Mucosa of descending colon (tissue), 3 donors: ENCODE data around the gene ISY1. TPM values are rescaled to one million over a fixed set of nuclear protein-coding genes. Genes with fewer than 3 reads are reported as not detected.
"Not testable (repeated sequence)": the region's sequence is repeated elsewhere in the genome, so short reads cannot be mapped to it uniquely, and the experiment has no call there.

Source experiments
- ATAC-seq: fragments of 200-7000 bp; cut with Tn5 transposase; one replicate; pipeline ENCODE4 v1.9.1; 2020; ENCODE audit warnings: mild to moderate bottlenecking, moderate library complexity
- DNase-seq, 3 donors: peaks; one replicate each; pipeline ENCODE4 v3.0.0-alpha.2; 2020
- H3K36me3 ChIP-seq: fragments of 200-600 bp; one replicate; pipeline ENCODE4 v1.8.0; 2021; ENCODE audit warnings: low read depth, mild to moderate bottlenecking
- H3K4me1 ChIP-seq: fragments of 200-600 bp; one replicate; pipeline ENCODE4 v1.8.0; 2021; ENCODE audit warnings: low read depth, mild to moderate bottlenecking
- H3K4me3 ChIP-seq: fragments of 200-600 bp; one replicate; pipeline ENCODE4 v1.8.0; 2021; ENCODE audit warnings: mild to moderate bottlenecking
- H3K9me3 ChIP-seq: fragments of 200-600 bp; one replicate; pipeline ENCODE4 v1.8.0; 2021; ENCODE audit warnings: mild to moderate bottlenecking
- intact Hi-C, 2 donors: fragments of 100-400 bp; cut with DNase I in 1 of 2; cut with micrococcal nuclease in 1 of 2; formaldehyde crosslinking; loops; one replicate each; pipeline versions ENCODE4 v1.11.0 to v1.11.1; 2022; cut with DNase I, micrococcal nuclease
- total RNA-seq, 3 donors: library from RNA; stranded (reverse); fragmentation: NEBNext Ultra II Directional in 2 of 3; extraction: Animal tissue kit (Norgen Biotek cat#: 25700) in 2 of 3; gene quantifications; one replicate each; pipeline versions ENCODE4 v1.2.1 to v1.2.4, GENCODE V29; 2021 to 2023
- TF ChIP-seq, protein P1 (sequence below): fragments of 200-600 bp; IDR thresholded peaks from one replicate; pipeline ENCODE4 v1.8.0; 2022; ENCODE audit warnings: antibody characterized with exemption, mild to moderate bottlenecking
- donor health status: DM: no; HTN: no; CAD: no; lungs with moderate emphysema.
- donor health status: DM: no; HTN: no; CAD: no.
- donor health status: DM: no; HTN: yes; CAD: no.

Gene ISY1
- total RNA-seq, 3 donors from 2014 or later, result 24.2 to 37.5 (median 28.9) TPM

DNA sequence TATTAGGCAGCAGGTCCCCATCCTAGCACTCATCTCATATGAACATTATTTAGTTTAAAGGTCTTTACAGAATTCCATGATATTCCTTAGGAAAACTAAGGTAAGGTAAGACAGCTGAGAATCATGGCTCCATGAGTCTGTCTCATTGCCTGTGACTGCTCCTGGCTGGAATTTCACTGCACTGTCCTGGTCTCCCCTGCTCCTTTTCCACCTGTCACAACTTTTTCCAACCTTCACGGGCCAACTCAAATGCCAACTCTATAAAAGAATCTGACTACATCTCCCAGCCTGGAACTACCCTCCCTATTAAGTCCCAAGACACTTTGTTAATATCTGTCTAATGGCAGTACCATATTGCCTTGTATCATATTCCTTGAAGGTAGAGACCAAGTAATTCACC, 15.2 kb upstream of the ISY1 start:
- DNase-seq, result no peak
- H3K4me3 ChIP-seq, result no peak overlapping the region
- peaks cover 4% of the 10 kb centered on the region for H3K36me3 ChIP-seq
- intact Hi-C loops, result no loop called here
- peaks cover 50% of the 10 kb centered on the region for H3K4me1 ChIP-seq
- TF ChIP-seq, protein P1, sequence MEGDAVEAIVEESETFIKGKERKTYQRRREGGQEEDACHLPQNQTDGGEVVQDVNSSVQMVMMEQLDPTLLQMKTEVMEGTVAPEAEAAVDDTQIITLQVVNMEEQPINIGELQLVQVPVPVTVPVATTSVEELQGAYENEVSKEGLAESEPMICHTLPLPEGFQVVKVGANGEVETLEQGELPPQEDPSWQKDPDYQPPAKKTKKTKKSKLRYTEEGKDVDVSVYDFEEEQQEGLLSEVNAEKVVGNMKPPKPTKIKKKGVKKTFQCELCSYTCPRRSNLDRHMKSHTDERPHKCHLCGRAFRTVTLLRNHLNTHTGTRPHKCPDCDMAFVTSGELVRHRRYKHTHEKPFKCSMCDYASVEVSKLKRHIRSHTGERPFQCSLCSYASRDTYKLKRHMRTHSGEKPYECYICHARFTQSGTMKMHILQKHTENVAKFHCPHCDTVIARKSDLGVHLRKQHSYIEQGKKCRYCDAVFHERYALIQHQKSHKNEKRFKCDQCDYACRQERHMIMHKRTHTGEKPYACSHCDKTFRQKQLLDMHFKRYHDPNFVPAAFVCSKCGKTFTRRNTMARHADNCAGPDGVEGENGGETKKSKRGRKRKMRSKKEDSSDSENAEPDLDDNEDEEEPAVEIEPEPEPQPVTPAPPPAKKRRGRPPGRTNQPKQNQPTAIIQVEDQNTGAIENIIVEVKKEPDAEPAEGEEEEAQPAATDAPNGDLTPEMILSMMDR, result no peak
- H3K9me3 ChIP-seq, result no peaks in the 10 kb centered on the region
- no peak for ATAC-seq

DNA sequence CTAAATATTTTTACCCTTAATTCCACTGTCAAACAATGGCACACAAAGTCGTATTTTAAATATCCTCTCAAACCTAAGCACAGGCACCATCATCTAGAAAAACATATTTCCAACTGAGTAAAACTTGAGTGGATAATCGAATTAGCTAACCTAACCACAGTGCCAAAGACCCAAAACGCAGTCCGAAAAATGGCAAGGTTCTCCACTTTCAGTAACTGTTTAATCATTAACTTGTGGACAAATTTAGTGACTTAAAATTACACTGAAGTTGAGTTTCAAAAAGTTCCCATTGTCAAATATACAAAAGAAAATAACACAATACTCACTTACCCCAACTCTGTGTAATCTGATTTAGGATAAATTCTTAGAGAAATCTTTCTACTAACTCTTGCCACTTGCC, 12.9 kb upstream of the ISY1 start:
- H3K9me3 ChIP-seq, result no peaks in the 10 kb centered on the region
- ATAC-seq, result no peak
- peaks cover 12% of the 10 kb centered on the region for H3K36me3 ChIP-seq
- intact Hi-C loops, result no loop called here
- no peak for DNase-seq
- TF ChIP-seq, protein P1, result no peak
- H3K4me1 ChIP-seq, result peaks cover 28% of the 10 kb centered on the region
- H3K4me3 ChIP-seq, result no peak overlapping the region

DNA sequence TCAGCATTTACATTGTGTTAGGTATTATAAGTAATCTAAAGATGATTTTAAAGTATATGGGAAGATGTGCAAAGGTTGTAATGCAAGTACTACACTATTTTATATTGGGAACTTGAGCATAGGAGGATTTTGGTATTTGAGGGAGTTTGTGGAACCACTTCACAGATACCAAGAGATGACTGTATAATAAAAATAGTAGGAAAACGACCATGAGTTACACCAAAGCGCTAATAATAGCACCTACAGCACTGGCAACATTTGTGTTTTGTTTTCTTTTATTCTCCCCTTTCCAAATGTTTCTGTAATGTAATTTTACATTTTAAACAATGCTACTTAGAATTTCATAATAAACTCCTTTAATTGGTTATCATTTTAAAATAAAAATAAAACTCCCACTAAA, 12.3 kb upstream of the ISY1 start:
- DNase-seq, result no peak
- ATAC-seq, result no peak
- Histone ChIP-seq H3K36me3 (peaks cover 12% of the 10 kb centered on the region), H3K4me1 (peaks cover 23% of the 10 kb centered on the region), H3K4me3 (no peak overlapping the region), H3K9me3 (no peaks in the 10 kb centered on the region)
- intact Hi-C loops, result no loop called here
- TF ChIP-seq, protein P1, result no peak

GRCh38 chr3:129166579-129167332, 5.9 kb upstream of the ISY1 start:
- Histone ChIP-seq H3K4me1 (peaks cover 5% of the 10 kb centered on the region), H3K4me3 (no peak overlapping the region), H3K9me3 (no peaks in the 10 kb centered on the region), H3K36me3 (peaks cover 17% of the 10 kb centered on the region)
- intact Hi-C loops, result no loop called here
- ATAC-seq, result no peak
- TF ChIP-seq, protein P1, result no peak
- no peak for DNase-seq

DNA sequence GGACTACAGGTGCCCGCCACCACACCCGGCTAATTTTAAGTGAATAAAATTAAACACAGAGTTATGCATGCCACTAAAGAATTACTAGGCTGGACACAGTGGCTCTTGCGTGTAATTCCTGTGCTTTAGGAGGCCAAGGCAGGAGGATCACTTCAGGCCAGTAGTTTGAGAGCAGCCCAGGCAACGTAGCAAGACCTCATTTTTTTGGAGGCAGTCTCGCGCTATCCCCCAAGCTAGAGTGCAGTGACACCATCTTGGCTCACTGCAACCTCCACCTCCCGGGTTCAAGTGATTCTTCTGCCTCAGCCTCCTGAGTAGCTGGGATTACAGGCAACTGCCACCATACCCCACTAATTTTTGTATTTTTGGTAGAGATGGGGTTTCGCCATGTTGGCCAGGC, 4.7 kb upstream of the ISY1 start:
- intact Hi-C loops, DNase-seq, H3K4me3 ChIP-seq, H3K9me3 ChIP-seq, ATAC-seq, H3K4me1 ChIP-seq: not testable (repeated sequence)
- H3K36me3 ChIP-seq, result peaks cover 11% of the 10 kb centered on the region

DNA sequence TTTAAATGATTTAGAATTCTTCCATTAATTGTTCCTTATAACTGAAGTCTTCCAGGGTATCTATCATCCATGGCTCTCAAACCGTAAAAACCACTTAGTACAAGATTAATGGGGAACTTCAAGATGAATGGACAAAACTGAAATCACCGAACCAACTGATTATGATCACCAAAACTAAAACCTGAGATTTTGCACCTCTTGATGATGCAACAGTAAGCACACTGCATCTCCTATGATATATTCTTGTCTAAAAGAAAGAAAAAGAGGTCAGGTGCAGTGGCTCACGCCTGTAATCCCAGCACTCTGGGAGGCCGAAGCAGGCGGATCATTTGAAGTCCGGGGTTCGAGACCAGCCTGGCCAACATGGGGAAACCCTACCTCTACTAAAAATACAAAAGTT, 3.6 kb upstream of the ISY1 start:
- no peak overlapping the region for H3K4me3 ChIP-seq
- intact Hi-C loops, result no loop called here
- H3K4me1 ChIP-seq, result peaks cover 12% of the 10 kb centered on the region
- DNase-seq, result no peak
- ATAC-seq, result no peak
- TF ChIP-seq, protein P1, result no peak
- peaks cover 5% of the 10 kb centered on the region for H3K36me3 ChIP-seq
- H3K9me3 ChIP-seq, result no peaks in the 10 kb centered on the region
